ENCODE measurements around the gene MYRIP.
"Not testable (repeated sequence)": the region's sequence is repeated elsewhere in the genome, so short reads cannot be mapped to it uniquely, and the experiment has no call there.

MYRIP gene

GRCh38 chr3:40130721-40131120 is 321.3 kb downstream of the MYRIP start:
- no peak for DNase-seq (ENCODE audit: low read depth)

GRCh38 chr3:40133886-40134575 is 324.6 kb downstream of the MYRIP start:
- not testable (repeated sequence) for DNase-seq (ENCODE audit: low read depth)

GRCh38 chr3:40137591-40138295 is 328.3 kb downstream of the MYRIP start:
- DNase-seq (ENCODE audit: low read depth) = no peak

GRCh38 chr3:40143283-40144090 is 334.1 kb downstream of the MYRIP start:
- no peak for DNase-seq (ENCODE audit: low read depth)

GRCh38 chr3:40148827-40149226 is 339.4 kb downstream of the MYRIP start:
- no peak for DNase-seq (ENCODE audit: low read depth)

- DNase-seq (ENCODE audit: low read depth) = no peak
Measured at GRCh38 chr3:40152482-40153133, 343.2 kb downstream of the MYRIP start.

- no peak for DNase-seq (ENCODE audit: low read depth)
Measured at GRCh38 chr3:40160933-40161332, 351.5 kb downstream of the MYRIP start.

GRCh38 chr3:40162616-40163015 is 353.2 kb downstream of the MYRIP start:
- no peak for DNase-seq (ENCODE audit: low read depth)

- no peak for DNase-seq (ENCODE audit: low read depth)
Measured at GRCh38 chr3:40166997-40167396, 357.6 kb downstream of the MYRIP start.

GRCh38 chr3:40167958-40168357 is 358.5 kb downstream of the MYRIP start:
- DNase-seq (ENCODE audit: low read depth) = no peak

GRCh38 chr3:40169983-40170382 is 360.6 kb downstream of the MYRIP start:
- no peak for DNase-seq (ENCODE audit: low read depth)

- no peak for DNase-seq (ENCODE audit: low read depth)
Measured at GRCh38 chr3:40170395-40170794, 361.0 kb downstream of the MYRIP start.

GRCh38 chr3:40172560-40172959 is 363.2 kb downstream of the MYRIP start:
- DNase-seq (ENCODE audit: low read depth) = no peak

- DNase-seq (ENCODE audit: low read depth) = no peak
Measured at GRCh38 chr3:40173227-40173721, 363.9 kb downstream of the MYRIP start.

- no peak for DNase-seq (ENCODE audit: low read depth)
Measured at GRCh38 chr3:40178012-40178594, 368.7 kb downstream of the MYRIP start.

GRCh38 chr3:40179016-40179415 is 369.6 kb downstream of the MYRIP start:
- DNase-seq (ENCODE audit: low read depth) = peak; percentile 31

- no peak for DNase-seq (ENCODE audit: low read depth)
Measured at GRCh38 chr3:40181182-40181581, 371.8 kb downstream of the MYRIP start.

GRCh38 chr3:40185029-40185695 is 375.8 kb downstream of the MYRIP start:
- no peak for DNase-seq (ENCODE audit: low read depth)

GRCh38 chr3:40186508-40186907 is 377.1 kb downstream of the MYRIP start:
- DNase-seq (ENCODE audit: low read depth) = no peak

- DNase-seq (ENCODE audit: low read depth) = no peak
Measured at GRCh38 chr3:40187945-40188344, 378.5 kb downstream of the MYRIP start.

GRCh38 chr3:40189118-40189517 is 379.7 kb downstream of the MYRIP start:
- DNase-seq (ENCODE audit: low read depth) = no peak

Data from non-pigmented ciliary epithelial cell (primary cell).